ENCODE results near the gene SYTL3. TPM values are rescaled to one million over a fixed set of nuclear protein-coding genes. Genes with fewer than 3 reads are reported as not detected.
"Not testable (repeated sequence)": the region's sequence is repeated elsewhere in the genome, so short reads cannot be mapped to it uniquely, and the experiment has no call there.

The SYTL3 gene
- total RNA-seq, 1 experiment from 2014 or later = 0.28 TPM

DNA sequence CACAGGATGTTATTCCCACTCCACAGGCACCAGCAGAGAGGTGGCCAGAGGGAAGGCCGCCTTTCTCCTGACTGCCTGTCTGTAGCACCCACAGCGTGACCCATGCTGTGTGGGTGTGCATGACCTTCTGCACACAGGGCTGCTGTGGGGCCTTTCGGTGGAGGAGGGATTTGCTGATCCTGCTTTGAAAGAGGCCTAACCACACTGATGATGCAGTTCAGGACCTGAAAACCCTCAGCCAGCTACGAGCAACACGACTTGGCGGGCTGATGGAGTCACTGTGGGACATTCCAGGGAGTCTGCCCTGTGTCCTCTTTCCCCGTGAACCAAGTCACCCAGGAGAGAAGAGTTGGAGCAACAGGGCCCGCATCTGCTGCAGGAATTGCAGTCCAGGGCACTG is 49.1 kb downstream of the SYTL3 start:
- no peak for ATAC-seq
- Mint-ChIP-seq H3K27me3 (ENCODE audit: low read depth) (no peaks in the 10 kb centered on the region), H3K4me1 (no peaks in the 10 kb centered on the region), H3K9me3 (peaks cover 4% of the 10 kb centered on the region), H3K36me3 (no peaks in the 10 kb centered on the region), H3K4me3 (no peak overlapping the region), H3K27ac (no peak overlapping the region)
- no peak for DNase-seq (ENCODE audit: low spot score)
- POLR2A ChIA-PET = no interaction called here
- CTCF ChIA-PET = no interaction called here
- TF ChIP-seq ZNF219 (CRISPR knock-in tag; IDR thresholded peaks at IDR 0.05; ENCODE audit: borderline replicate concordance) (no peak), ZNF263 (CRISPR knock-in tag; IDR thresholded peaks at IDR 0.05; ENCODE audit: low read depth) (no peak)
- TF ChIP-seq, protein P1, sequence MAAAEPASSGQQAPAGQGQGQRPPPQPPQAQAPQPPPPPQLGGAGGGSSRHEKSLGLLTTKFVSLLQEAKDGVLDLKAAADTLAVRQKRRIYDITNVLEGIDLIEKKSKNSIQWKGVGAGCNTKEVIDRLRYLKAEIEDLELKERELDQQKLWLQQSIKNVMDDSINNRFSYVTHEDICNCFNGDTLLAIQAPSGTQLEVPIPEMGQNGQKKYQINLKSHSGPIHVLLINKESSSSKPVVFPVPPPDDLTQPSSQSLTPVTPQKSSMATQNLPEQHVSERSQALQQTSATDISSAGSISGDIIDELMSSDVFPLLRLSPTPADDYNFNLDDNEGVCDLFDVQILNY (CRISPR knock-in tag; IDR thresholded peaks at IDR 0.05) = no peak

- not testable (repeated sequence) for H3K9me3 Mint-ChIP-seq
These were observed 51.4 kb downstream of the SYTL3 start for GRCh38 chr6:158701268-158701667.

DNA sequence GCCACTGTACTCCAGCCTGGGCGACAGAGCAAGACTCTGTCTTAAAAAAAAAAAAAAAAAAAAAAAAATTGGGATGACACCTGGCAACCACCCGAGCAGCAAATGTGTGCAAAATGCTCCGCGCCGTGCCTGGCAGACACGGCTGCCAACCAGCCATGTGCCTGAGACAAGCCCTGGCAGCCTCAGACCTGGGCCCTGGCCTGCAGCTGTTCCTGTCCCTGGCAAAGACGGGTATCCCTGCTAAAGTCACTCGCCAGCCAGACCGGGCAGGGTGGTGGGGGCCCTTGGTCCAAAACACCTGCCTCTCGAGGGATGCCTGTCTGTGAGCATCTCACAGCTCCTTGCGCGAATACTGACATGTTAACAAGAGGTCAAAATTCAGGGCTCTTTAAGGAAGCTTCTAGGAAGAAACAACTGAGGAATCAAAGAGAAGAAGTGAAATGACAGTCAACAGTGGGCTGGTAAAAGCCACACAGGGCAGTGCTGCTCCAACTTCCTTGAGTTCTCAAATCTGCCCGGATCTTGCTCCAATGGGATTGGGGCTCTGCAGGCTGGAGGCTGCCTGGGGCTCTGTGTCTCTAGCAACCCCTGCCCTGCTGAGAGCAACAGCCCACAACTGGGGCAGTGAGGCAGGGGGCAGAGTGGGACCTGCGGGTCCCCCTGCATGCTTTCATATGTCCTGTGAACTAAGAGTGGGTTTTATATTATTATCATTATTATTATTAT is 53.4 kb downstream of the SYTL3 start:
- H3K4me1 Mint-ChIP-seq = peaks cover 14% of the 10 kb centered on the region
- H3K4me3 Mint-ChIP-seq = no peak overlapping the region
- H3K27ac Mint-ChIP-seq = peak overlapping the region; percentile 49; the same call in 1 of the 2 replicates
- ChIA-PET POLR2A (no interaction called here), CTCF (interaction anchor here (0.6 to 4.4 kb wide), 23 partner anchors 10 to 954 kb away, joined by 3 to 24 read pairs (median 4); partner anchors contain the start of gene RSPH3)
- H3K9me3 Mint-ChIP-seq = no peaks in the 10 kb centered on the region
- ATAC-seq (no peak), DNase-seq (ENCODE audit: low spot score) (no peak)
- peaks cover 2% of the 10 kb centered on the region; the same call in 1 of the 2 replicates for H3K27me3 Mint-ChIP-seq (ENCODE audit: low read depth)
- no peaks in the 10 kb centered on the region for H3K36me3 Mint-ChIP-seq
- TF ChIP-seq GTF2I (CRISPR knock-in tag; conservative IDR thresholded peaks at IDR 0.05) (no peak), PREB (CRISPR knock-in tag; IDR thresholded peaks at IDR 0.05; ENCODE audit: borderline replicate concordance) (no peak), TCF7 (CRISPR knock-in tag; IDR thresholded peaks at IDR 0.05; ENCODE audit: low read depth) (no peak), RORB (CRISPR knock-in tag; IDR thresholded peaks at IDR 0.05) (no peak), NR2C2 (CRISPR knock-in tag; IDR thresholded peaks at IDR 0.05) (no peak), ATF1 (CRISPR knock-in tag; IDR thresholded peaks at IDR 0.05) (no peak), ZNF671 (CRISPR knock-in tag; IDR thresholded peaks at IDR 0.05) (no peak), TEAD1 (CRISPR knock-in tag; IDR thresholded peaks at IDR 0.05) (no peak)
- TF ChIP-seq, protein P2, sequence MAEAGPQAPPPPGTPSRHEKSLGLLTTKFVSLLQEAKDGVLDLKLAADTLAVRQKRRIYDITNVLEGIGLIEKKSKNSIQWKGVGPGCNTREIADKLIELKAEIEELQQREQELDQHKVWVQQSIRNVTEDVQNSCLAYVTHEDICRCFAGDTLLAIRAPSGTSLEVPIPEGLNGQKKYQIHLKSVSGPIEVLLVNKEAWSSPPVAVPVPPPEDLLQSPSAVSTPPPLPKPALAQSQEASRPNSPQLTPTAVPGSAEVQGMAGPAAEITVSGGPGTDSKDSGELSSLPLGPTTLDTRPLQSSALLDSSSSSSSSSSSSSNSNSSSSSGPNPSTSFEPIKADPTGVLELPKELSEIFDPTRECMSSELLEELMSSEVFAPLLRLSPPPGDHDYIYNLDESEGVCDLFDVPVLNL (CRISPR knock-in tag; IDR thresholded peaks at IDR 0.05; ENCODE audit: borderline replicate concordance, low read depth) = no peak
- TF ChIP-seq, protein P3, sequence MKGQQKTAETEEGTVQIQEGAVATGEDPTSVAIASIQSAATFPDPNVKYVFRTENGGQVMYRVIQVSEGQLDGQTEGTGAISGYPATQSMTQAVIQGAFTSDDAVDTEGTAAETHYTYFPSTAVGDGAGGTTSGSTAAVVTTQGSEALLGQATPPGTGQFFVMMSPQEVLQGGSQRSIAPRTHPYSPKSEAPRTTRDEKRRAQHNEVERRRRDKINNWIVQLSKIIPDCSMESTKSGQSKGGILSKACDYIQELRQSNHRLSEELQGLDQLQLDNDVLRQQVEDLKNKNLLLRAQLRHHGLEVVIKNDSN (CRISPR knock-in tag; IDR thresholded peaks at IDR 0.05) = no peak

More at GRCh38 chr6:158701268-158701667, 51.4 kb downstream of the SYTL3 start:
- H3K4me1 Mint-ChIP-seq; H3K36me3 Mint-ChIP-seq; POLR2A ChIA-PET; H3K4me3 Mint-ChIP-seq; H3K27me3 Mint-ChIP-seq (ENCODE audit: low read depth); DNase-seq (ENCODE audit: low spot score); H3K27ac Mint-ChIP-seq; ATAC-seq: not testable (repeated sequence)
- CTCF ChIA-PET = interaction anchor here (0.5 to 4.4 kb wide), 5 partner anchors 10 to 487 kb away, joined by 3 to 24 read pairs (median 4); no protein-coding TSS in a partner anchor

Data from WTC11 (cell line).